Raji (cell line): ENCODE measurements around the gene VAMP2.
A peak's percentile ranks its signal among the peaks of the same experiment; 100 is the strongest.

Source experiments
- POLR2A ChIP-seq: IDR thresholded peaks from 2 replicates; pipeline ENCODE4 v1.6.1; 2011; ENCODE audit warnings: low read depth, low read length, control low read depth; ENCODE audit not compliant: insufficient read depth

The VAMP2 gene

DNA sequence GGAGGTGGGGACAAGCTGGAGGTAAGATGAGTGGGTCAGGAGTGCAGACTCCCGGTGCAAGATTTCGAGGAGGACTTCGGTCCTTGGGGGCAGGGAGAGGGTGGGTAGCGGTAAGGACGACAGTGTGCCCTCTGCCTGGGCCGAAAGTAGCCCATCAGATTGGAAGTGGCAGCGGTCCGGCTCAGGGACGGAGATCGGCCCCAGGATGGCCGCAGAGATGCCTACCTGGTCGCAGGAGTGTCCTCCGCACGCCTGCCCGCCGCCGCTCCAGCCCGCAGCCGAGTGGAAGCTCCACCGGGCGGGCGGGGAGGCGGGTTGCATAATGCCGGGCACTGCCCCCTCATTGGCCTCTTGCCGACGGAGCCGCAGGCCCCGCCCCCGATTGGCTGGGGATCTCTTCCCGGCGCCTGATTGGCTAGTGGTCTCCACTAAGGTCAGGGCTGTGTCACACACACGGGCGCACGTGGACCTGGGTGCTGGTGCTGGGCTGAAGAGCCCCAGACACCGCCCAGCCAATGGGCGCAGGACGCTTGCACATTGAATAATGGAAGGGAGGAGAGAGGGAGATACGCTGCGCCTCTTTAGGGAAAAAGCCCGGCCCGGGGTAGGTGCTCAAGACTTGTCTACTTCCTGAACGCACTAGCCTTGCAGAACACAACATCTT lies 10.5 kb downstream of the VAMP2 start, which contains the start of gene PER1:
Gene PER1, minus strand, starts transcription at position 293 of the 664 bp plus-strand sequence. CDS start 1,698 bp downstream, outside the sequence.
- TF ChIP-seq POLR2A, result peak; percentile 84

DNA sequence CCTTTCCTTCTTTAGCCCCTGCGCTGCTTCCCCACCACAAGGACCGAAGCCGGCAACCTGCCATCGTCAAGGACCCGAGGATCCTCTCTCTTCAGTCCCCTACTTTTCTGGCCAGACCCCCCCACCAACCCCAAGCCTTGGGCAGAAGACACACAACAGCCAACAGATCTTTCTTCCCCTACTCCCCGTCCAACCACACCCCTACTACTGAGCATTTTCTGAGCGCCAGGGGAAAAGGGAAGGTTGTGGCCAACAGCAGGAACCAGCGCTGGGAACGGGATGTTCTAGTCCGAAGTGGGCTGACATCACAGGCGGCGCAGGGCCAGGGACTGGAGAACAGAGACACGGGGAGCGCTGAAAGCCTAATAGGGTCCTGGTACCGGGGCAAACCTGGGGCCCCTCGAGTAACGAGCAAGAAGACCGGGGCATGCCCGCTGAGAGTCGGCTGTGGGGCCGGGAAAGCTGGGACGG lies 11.1 kb downstream of the VAMP2 start:
- TF ChIP-seq POLR2A, result no peak

DNA sequence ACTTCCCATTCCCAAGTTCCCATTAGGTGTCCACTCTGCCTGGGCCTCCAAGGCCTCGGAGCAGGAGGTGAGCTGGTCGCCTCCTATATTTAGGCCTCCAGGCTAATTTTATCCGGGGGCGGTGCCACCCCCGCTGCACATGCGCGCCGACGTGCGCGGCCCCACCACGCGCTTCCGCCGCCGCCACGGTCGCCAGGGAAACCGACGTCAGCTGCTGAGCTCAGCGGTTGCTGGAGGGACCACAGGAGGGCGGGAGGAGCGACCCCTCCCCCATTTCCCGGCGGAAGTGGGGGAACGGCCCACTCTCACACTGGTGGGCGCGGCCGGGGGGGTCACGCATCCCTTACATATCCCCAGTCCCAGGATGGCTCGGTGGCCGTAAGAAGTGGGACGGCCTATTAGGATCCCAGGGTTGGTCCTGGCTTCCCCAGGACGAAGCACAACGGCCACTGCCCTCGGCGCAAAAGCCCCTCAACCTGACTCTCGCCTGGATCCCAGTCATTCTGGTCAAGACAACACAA lies 11.6 kb downstream of the VAMP2 start:
- peak; percentile 32; the same call in 1 of the 2 replicates for TF ChIP-seq POLR2A

DNA sequence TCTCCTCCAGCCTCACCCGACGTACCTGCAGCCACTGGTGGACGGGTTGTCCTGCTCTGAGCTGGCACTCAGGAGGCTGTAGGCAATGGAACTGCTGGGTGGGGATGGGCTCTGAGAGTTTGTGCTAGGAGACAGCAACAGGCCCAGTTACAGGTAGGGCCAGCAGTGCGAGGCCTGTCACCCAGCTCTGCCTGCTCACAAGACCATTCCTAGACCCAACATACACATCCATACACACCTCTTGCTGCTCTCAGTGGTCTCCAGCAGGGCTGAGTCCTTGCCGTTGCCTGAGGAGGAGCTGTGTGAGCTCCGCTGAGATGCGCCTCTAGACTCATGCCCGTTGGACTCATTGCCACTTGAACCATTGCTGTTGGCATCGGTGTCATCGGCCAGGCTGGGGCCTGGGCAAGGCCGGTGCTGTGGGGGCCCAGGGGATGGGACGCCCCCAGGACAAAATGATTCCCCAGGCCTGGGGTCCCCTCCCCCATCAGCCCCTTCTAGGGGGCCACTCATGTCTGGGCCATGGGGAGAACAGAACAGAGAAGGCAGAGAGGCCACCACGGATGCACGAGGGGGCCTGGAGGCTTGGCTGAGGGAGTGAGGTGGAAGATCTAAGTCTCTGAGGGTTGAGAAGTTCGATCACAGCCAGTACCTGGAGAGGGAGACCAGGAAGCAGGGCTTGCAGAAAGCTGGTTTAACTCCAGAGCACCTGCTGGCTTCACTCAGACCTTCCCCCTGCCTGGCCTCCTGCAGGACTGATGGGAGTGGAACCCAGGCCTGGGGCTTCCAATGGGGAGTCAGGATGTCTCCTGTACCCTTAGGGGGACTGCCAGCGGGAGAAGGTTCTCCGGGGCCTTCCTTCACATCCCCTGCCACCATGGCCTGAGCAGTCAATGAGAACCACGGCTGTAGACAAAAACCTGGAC lies 12.3 kb downstream of the VAMP2 start:
- TF ChIP-seq POLR2A, result no peak

DNA sequence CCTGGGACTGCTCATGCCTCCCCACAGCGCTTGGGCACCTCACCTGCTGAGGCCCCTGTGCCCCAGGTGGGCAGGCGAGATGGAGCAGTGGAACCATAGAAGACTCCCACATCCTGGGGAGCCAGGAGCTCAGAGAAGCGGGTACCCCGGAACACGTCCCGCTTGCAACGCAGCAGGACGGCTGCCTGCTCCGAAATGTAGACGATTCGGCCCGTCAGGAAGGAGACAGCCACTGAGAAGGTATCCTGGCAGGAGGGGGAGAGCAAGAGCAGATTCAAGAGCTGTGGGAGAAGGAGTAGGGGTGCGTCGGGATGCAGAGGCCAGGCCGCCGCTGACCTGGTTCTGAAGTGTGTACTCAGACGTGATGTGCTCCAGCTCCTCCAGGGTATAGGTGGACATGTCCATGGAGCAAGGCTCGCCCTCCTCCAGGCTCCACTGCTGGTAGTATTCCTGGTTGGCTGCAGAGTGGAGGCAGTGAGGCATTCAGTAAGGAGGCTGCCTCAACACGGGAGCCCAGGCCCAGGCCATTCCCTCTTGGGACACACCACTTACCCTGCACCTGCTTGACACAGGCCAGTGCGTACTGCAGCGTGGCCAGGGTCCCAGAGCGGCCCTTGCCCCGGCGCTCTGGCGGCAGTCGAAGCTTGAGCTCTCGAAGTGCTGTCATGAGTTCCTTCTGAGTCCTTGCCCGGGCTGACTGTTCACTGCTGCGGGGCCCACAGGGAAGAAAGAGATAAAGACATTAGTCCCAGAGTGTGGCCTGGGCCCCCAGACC lies 13.1 kb downstream of the VAMP2 start:
- TF ChIP-seq POLR2A, result no peak

DNA sequence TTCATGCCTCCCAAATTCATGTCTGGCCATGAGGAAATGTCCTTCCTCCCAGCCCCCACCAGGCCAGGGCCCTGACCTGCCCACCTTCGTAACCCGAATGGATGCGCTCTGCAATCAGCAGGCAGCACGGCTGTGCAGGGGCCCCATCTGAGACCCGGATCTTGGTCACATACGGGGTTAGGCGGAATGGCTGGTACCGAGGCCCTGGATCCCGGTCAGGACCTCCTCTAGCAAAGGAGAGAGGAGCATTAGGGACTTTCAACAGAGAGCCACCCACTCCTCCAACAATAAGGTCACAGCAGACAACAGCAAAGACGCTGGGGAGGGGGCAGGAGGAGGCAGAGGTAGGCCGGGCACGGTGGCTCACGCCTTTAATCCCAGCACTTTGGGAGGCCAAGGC lies 14.2 kb downstream of the VAMP2 start:
- no peak for TF ChIP-seq POLR2A

DNA sequence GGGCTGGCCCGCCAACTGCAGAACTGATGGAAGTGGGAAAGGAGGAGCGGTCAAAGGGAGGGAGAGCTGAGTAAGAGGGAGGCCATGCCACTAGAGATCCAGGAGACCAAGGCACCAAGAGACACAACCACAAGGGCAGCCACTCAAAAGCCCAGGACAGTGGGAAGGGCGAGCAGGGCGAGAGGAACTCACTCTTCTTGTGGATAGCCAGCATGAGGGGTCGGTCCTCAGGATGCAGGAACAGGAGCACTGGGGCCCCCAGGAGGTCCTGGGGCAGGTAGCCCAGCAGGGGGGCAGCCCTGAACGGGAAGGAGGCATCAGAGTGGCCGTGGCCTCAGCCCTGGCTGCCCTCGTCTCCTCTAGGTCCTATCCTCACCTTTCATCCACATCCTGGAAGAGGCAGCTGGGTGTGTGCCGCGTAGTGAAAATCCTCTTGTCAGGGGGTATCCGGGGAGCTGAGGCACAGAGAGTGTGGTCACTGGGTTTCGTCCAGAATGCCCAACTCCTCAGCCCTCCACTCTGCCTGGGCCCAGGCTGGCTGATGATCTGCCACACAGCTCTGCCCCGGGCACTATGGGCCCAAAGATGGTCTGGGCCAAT lies 14.8 kb downstream of the VAMP2 start:
- TF ChIP-seq POLR2A, result no peak

DNA sequence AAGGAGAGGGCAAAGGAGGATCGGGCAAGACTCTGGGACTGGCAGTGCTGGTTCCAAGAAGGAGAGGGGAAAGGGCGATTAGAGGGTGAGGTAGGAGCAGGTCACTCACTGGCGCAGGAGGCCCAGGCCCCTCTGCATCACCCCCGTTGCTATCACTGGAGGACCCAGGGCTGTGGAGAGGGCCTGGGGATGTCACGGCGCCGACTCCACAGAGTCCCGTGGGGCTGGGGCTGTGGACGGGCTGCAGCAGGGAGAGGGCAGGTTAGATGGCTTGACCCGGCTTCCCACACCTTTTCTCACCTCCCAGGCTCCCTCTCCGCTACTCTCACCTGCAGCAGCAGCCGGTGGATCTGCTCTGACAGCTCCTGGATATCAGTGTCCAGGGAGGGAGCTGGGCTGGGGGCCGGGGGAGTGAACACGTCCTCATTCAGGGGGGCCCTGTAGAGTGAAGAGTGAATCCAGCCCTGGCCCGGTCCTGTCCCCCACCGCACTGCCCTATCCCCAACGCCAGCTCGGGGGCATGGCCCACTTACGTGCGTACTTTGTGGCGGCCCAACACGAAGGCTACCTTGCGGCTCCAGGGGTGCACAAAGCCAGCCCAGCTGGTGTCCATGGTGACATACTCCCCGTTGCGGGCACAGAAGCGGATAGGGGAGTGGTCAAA lies 15.5 kb downstream of the VAMP2 start:
- no peak for TF ChIP-seq POLR2A

DNA sequence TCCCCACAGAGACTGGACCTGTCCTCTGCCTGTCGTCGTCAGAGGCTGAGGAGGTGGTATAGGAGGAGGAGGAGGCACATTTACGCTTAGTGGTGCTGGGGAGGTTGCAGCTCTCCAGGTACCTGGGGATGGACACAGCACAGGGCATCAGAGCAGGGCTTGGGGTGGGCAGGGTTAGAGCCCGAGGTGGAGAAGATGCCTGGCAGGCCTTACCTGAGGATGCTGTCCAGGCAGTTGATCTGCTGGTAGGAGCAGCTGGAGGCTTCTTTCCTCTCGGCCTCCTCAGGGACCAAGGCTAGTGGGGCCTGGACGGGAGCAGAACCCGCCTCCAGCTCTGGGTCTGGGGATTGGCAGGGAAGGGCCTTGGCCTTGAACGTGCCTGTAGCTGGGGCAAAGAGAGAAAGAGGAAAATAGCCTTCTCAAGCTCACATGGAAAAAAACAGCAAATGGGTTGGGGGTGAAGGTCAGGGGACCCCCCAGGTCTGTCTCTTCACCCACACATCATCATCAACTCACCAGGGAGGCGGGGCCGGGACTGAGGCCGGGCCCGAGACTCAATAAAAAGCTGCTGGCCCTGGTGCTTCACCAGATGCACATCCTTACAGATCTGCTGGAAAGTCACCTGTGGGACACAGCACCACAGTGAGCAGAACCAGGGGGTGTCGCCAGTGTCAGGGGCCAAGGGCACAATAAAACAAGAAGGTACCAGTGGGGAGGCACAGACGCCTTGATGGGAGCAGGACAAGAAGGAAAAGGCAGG lies 16.2 kb downstream of the VAMP2 start:
- TF ChIP-seq POLR2A, result no peak

DNA sequence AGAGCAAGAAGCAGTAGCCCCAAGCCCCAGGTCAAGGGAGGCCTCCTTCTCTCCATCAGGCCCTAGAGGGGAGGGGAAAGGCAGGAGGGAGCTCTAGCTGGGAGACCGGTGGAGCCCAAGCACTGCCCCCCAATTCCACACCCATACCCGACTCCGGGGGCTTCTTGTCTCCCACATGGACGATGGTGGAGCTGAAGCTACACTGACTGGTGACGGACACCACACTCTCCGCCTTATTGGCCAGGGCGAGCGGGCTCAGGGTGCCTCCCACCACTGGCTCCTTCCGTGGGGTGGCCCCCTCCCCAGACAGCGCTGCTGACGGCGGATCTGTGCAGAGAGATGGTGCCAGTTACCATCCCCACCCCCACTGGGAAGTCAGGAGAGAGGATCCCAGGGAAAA lies 16.9 kb downstream of the VAMP2 start:
- TF ChIP-seq POLR2A, result no peak

DNA sequence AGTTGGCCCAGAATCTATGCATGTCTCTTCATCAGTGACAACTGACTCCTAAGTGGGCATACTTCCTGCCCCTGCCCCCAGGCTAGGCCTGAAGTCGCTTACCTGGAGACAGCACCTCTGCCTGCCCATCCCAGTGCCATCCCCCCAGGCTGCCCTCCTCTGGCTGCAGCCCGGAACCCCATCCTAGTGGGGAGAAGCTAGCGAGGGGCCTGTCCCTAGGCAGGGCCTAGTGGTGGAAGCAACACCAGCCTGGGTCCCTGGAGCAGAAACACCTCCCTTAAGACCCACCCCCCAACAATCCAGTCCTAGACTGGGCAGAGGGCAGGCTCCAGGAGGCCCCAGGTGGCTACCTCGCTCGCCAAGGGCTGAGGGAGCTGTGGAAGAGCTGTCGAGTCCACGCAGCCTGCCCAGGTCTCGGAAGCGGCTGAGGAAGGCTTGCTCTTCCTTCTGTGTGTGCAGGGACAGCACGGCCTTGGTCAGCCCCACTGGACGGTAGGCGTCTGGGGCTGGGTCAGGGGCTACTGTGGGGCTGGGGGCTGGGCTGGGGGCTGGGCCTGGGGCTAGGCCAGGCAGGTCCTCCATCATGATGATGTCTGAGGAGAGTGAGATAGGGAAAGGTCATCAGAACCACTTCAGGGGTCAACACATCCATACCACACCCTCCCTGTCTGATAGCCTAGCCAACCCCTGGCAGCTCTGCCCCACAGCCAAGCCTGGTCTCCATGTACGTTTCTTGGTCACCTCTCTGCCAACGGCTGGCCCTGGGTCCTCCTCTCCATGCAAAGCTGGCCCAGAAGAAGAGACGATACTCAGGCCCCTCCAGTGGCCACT lies 18.1 kb downstream of the VAMP2 start:
- TF ChIP-seq POLR2A, result no peak

DNA sequence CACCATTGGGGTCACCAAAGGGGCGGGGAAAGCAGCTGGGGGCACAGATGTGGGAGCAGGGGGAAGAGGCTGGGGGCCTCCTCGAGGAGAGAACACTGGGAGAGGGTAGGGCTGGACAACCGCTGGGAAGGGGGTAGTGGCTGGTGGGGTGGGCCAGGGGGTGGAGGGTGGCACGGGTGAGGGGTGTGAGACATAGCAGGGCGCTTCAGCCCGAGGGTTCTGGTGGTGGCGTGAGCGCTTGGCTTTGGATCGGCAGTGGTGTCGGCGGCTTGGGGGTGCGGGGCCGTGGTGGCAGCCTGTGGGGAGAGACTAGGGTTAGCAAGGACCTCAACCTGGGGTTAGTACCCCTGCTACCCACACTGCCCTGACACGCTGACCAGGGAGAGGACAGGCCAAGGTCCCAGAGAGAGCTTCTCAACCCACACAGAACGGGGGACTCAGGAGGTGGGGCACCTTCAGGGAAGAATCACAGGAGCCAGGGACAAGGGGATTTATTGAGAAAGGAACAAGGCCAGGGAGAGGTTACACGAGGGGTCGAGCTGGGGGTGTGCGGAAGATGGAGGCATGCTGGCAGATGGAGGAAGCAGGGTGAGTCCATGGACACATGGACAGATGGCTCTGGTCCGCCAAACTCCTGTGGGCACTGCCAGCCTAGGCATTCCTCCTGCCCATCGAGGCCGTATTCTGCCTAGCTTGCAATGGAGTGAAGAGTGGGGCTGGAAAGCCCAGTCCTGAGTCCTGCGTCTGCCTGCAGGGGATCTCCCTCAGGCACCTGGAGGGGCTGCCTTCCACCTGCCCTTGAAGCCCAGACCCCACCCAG lies 19.0 kb downstream of the VAMP2 start:
- no peak for TF ChIP-seq POLR2A
